GM12864 (cell line): ENCODE data around the gene KCNT2.

ENCODE experiments used
- DNase-seq: peaks from one replicate; pipeline ENCODE4 v3.0.0-alpha.2; 2011; ENCODE audit warnings: low read depth
- H3K4me3 ChIP-seq: 2 replicates; pipeline ENCODE4 v1.5.1; 2011; ENCODE audit warnings: mild to moderate bottlenecking, low read depth, low read length, control low read depth
- CTCF ChIP-seq: IDR thresholded peaks from 2 replicates; pipeline ENCODE4 v1.5.1; 2011; ENCODE audit warnings: low read depth, mild to moderate bottlenecking, moderate library complexity, low read length, control low read depth, inconsistent platforms; ENCODE audit errors: missing control alignments

KCNT2 gene

DNA sequence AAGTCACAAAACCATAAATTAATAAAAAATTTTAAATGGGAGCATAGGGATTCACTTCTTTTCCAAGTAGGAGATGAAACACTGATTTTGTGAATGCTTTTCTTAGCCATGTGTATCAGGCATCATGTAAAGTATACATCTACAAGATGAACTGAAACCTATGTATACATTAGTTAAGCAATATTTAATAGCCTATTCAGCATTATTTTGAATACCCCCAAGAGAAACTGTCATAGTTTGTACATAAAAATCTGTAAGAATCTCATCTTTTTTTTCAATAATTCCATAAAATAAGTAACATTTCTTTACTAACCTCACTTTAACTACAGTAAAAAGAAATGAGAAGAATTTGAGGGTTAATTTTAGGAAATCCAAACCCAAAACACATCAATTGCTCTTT lies 348.0 kb downstream of the KCNT2 start:
- no peak overlapping the region for H3K4me3 ChIP-seq
- TF ChIP-seq CTCF = no peak
- DNase-seq = no peak

DNA sequence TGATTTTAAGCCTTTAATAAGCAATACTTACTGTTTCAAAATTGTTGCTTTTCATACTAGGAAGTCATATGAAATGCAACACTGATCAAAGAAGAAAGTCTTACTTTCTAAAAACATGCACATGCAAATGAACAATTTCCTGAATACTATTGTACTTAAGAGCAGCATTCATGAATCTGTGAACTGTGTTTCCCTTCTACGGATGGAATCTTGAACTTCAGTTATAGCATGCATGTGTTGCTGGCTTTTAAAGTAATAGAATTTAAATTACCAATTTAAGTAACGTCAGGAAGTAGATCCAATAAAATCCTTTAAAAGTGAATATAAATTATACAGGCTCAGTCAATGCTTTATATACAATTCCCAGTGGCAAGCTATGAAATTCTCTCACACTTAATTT lies 348.9 kb downstream of the KCNT2 start:
- TF ChIP-seq CTCF = no peak
- no peak overlapping the region for H3K4me3 ChIP-seq
- no peak for DNase-seq

DNA sequence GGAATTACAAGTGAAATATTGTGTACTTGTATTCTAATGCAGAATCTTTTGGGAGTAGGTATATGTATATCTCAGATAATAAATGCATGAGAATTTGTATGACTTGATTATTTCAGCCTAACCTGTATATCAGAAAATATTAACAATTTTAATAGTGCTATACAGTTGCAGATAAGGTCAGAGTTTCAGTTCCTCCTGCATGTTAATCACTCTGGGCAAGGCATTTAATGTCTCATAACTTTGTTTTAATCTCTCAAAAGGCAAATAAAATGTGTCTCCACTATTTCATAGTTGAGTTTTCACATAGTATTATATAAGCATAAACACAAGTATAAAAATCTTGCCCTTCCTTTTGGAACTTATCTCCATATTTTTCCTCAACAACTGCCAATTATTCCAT lies 352.5 kb downstream of the KCNT2 start:
- no peak for DNase-seq

GRCh38 chr1:196229546-196229945 lies 378.7 kb downstream of the KCNT2 start:
- no peak for TF ChIP-seq CTCF
- no peak overlapping the region for H3K4me3 ChIP-seq
- DNase-seq = no peak

More for the DNA sequence above, 352.5 kb downstream of the KCNT2 start:
- no peak for TF ChIP-seq CTCF
- no peak overlapping the region for H3K4me3 ChIP-seq

GRCh38 chr1:196214866-196215265 lies 393.4 kb downstream of the KCNT2 start:
- no peak for DNase-seq
- TF ChIP-seq CTCF = no peak
- H3K4me3 ChIP-seq = no peak overlapping the region

GRCh38 chr1:196209983-196210382 lies 398.3 kb downstream of the KCNT2 start:
- TF ChIP-seq CTCF = no peak
- H3K4me3 ChIP-seq = no peak overlapping the region
- no peak for DNase-seq

GRCh38 chr1:196209265-196209664 lies 399.0 kb downstream of the KCNT2 start:
- no peak for DNase-seq
- TF ChIP-seq CTCF = no peak
- no peak overlapping the region for H3K4me3 ChIP-seq
